ENCODE measurements around the gene NOC4L.

DNA sequence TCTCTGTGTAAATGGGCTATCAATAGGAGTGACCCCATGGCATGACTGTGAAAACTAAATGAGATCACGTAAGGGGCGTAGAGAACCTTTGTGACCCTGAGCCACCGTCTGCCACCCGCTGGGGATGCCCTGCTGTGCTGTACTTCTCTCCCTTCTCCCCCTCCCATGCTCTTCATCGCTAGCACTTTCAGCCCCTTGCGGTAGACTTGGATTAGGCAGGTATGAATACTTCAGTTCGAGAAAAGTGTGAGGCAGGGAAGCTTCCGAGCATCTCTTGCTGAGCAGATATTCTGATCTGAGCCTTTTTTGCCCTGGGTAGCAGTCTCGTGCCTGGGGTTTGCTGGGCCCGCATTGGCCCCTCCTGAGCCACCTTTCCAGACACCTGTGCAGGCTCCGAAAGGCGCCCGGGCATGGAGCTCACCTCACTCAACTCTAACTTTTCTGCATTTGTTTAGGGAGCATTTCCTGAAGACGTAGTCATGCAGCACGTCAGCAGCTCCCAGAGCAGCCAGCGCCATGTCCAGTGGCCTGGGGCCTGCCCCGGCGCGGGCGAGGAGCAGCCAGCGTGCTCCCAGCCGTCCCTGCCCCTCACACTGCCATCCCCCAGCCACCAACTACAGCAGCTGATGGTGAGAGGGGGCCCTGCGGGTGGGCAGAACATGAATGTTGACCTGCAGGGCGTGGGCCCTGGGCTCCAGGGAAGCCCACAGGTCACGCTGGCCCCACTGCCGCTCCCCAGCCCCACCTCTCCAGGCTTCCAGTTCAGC, 40.5 kb upstream of the NOC4L start:
- TF ChIP-seq YY1 (IDR thresholded peaks at IDR 0.05; ENCODE audit: low read depth) = no peak
- TF ChIP-seq, protein P1, sequence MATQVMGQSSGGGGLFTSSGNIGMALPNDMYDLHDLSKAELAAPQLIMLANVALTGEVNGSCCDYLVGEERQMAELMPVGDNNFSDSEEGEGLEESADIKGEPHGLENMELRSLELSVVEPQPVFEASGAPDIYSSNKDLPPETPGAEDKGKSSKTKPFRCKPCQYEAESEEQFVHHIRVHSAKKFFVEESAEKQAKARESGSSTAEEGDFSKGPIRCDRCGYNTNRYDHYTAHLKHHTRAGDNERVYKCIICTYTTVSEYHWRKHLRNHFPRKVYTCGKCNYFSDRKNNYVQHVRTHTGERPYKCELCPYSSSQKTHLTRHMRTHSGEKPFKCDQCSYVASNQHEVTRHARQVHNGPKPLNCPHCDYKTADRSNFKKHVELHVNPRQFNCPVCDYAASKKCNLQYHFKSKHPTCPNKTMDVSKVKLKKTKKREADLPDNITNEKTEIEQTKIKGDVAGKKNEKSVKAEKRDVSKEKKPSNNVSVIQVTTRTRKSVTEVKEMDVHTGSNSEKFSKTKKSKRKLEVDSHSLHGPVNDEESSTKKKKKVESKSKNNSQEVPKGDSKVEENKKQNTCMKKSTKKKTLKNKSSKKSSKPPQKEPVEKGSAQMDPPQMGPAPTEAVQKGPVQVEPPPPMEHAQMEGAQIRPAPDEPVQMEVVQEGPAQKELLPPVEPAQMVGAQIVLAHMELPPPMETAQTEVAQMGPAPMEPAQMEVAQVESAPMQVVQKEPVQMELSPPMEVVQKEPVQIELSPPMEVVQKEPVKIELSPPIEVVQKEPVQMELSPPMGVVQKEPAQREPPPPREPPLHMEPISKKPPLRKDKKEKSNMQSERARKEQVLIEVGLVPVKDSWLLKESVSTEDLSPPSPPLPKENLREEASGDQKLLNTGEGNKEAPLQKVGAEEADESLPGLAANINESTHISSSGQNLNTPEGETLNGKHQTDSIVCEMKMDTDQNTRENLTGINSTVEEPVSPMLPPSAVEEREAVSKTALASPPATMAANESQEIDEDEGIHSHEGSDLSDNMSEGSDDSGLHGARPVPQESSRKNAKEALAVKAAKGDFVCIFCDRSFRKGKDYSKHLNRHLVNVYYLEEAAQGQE (IDR thresholded peaks at IDR 0.05; ENCODE audit: low read depth, low read length) = no peak
- no peak for TF ChIP-seq POLR2AphosphoS5 (IDR thresholded peaks at IDR 0.05; ENCODE audit: low read depth, low read length)
- no peak for TF ChIP-seq TEAD4 (IDR thresholded peaks at IDR 0.05; ENCODE audit: borderline replicate concordance, insufficient read depth)
- TF ChIP-seq, protein P2, sequence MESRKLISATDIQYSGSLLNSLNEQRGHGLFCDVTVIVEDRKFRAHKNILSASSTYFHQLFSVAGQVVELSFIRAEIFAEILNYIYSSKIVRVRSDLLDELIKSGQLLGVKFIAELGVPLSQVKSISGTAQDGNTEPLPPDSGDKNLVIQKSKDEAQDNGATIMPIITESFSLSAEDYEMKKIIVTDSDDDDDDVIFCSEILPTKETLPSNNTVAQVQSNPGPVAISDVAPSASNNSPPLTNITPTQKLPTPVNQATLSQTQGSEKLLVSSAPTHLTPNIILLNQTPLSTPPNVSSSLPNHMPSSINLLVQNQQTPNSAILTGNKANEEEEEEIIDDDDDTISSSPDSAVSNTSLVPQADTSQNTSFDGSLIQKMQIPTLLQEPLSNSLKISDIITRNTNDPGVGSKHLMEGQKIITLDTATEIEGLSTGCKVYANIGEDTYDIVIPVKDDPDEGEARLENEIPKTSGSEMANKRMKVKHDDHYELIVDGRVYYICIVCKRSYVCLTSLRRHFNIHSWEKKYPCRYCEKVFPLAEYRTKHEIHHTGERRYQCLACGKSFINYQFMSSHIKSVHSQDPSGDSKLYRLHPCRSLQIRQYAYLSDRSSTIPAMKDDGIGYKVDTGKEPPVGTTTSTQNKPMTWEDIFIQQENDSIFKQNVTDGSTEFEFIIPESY (IDR thresholded peaks at IDR 0.05; ENCODE audit: borderline replicate concordance, low read depth) = no peak
- TF ChIP-seq, protein P3, sequence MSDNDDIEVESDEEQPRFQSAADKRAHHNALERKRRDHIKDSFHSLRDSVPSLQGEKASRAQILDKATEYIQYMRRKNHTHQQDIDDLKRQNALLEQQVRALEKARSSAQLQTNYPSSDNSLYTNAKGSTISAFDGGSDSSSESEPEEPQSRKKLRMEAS (IDR thresholded peaks at IDR 0.05; ENCODE audit: low read depth) = no peak
- TF ChIP-seq, protein P4, sequence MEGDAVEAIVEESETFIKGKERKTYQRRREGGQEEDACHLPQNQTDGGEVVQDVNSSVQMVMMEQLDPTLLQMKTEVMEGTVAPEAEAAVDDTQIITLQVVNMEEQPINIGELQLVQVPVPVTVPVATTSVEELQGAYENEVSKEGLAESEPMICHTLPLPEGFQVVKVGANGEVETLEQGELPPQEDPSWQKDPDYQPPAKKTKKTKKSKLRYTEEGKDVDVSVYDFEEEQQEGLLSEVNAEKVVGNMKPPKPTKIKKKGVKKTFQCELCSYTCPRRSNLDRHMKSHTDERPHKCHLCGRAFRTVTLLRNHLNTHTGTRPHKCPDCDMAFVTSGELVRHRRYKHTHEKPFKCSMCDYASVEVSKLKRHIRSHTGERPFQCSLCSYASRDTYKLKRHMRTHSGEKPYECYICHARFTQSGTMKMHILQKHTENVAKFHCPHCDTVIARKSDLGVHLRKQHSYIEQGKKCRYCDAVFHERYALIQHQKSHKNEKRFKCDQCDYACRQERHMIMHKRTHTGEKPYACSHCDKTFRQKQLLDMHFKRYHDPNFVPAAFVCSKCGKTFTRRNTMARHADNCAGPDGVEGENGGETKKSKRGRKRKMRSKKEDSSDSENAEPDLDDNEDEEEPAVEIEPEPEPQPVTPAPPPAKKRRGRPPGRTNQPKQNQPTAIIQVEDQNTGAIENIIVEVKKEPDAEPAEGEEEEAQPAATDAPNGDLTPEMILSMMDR (IDR thresholded peaks at IDR 0.05) = no peak
- no peak for TF ChIP-seq RAD21 (IDR thresholded peaks at IDR 0.05; ENCODE audit: low read length)
- TF ChIP-seq FOXM1 (IDR thresholded peaks at IDR 0.05; ENCODE audit: low read depth) = no peak
- no peak for TF ChIP-seq RXRA (IDR thresholded peaks at IDR 0.05; ENCODE audit: borderline replicate concordance, low read depth)
- TF ChIP-seq EP300 (IDR thresholded peaks at IDR 0.05; ENCODE audit: borderline replicate concordance in 1 of 2, low read depth in 1 of 2, low read length in 1 of 2) = no peak
- no peak for TF ChIP-seq RCOR1 (IDR thresholded peaks at IDR 0.05; ENCODE audit: low read length)
- no peak for TF ChIP-seq MXI1 (IDR thresholded peaks at IDR 0.05; ENCODE audit: low read depth, low read length)

Data from SK-N-SH (cell line).